DMS53 treated with DMSO at 0.1 percent for 48 hours (cell line): ENCODE measurements around the gene MECR.
A peak's percentile ranks its signal among the peaks of the same experiment; 100 is the strongest.
"Not testable (repeated sequence)": the region's sequence is repeated elsewhere in the genome, so short reads cannot be mapped to it uniquely, and the experiment has no call there.

Experiments
- DNase-seq: peaks from one replicate; lab custom pipeline; 2025; ENCODE audit not compliant: unreplicated experiment; lab: John Stamatoyannopoulos, UW

MECR gene

GRCh38 chr1:29236712-29237128 is 6.0 kb upstream of the MECR start:
- no peak for DNase-seq

DNA sequence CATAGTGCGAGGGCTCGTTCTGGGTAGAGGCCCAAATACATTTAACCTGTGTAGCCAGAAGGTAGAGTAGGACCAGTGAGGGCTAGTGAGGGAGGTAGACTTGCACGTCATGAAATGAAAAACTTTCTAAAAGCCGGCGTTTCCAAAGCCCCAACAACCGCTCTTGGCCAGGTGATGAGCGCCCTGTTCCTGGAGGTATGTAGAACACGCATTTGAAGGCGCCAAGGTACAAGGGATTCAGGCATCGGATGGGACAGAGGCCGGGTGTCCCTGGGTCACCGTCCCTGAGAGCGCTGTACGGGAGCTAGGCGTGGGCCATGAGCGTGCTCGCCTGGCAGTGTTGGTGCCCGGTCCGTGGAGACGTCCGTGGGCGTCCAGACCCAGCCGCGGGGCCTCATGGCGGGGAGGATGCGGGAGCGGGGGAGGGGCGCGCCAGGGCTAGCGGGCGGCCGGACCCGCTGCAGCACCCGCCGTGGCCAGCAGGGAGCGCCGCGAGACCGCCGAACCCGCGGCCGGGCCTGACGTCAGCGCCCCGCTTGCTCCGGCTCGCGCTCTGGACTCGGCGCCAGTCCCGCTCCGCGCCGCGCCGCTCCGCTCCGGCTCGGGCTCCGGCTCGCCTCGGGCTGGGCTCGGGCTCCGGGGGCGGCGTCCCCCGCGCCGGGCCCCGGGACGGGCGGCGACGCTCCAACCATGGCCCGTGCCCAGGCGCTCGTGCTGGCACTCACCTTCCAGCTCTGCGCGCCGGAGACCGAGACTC is 5.4 kb upstream of the MECR start, which contains the start of gene PTPRU:
Gene PTPRU (plus strand): TSS at position 568 of the 757 bp plus-strand sequence. CDS start 123 bp downstream, at position 691.
- DNase-seq, result peak; percentile 55

- DNase-seq, result not testable (repeated sequence)
Measured at GRCh38 chr1:29234881-29235280, 4.1 kb upstream of the MECR start.

- DNase-seq, result no peak
Measured at GRCh38 chr1:29234471-29234870, 3.7 kb upstream of the MECR start.

DNA sequence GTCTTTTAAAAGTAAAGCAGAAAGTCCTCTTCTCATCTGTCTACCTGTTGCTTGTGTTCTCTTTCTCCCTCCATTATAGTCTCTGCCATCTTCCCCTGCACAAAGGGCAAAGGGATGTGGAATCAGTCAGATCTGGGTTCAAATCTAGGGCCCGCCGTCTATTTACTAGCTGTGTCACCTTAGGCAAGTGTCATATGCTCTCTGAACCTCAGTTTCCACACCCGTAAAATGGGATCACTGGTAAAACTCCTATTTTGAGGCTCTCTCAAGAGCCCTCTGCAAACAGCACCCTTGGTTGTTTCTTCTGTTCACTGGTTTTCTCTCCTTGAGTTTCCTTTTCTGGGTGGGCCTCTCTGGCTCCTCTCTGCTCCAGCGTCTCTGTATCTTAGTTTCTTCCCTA is 3.0 kb upstream of the MECR start:
- no peak for DNase-seq

- no peak for DNase-seq
Measured at GRCh38 chr1:29232387-29232786, 1.7 kb upstream of the MECR start.

- no peak for DNase-seq
Measured at GRCh38 chr1:29230204-29230552, 556 bp downstream of the MECR start.

GRCh38 chr1:29227511-29227910 is 3.2 kb downstream of the MECR start:
- no peak for DNase-seq

DNA sequence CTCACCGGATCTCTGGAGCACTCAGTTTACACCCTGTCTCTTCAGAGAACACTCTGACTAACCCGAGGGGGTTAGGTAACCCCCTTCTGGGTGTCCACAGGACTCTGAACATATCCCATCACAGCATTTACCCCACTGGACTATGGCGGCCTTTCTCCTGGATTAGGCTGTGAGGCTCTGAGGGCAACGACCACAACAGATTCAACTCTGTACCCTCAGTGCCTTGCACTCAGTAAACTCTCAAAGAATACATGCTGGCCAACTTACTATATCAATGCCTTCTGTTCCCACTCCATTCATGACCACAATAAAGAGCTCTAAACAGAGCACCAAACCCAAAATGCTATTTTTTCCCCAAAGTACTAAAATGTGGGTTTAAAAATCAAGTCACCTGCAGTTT is 5.4 kb downstream of the MECR start:
- no peak for DNase-seq

GRCh38 chr1:29224356-29224837 is 6.3 kb downstream of the MECR start:
- DNase-seq, result no peak

DNA sequence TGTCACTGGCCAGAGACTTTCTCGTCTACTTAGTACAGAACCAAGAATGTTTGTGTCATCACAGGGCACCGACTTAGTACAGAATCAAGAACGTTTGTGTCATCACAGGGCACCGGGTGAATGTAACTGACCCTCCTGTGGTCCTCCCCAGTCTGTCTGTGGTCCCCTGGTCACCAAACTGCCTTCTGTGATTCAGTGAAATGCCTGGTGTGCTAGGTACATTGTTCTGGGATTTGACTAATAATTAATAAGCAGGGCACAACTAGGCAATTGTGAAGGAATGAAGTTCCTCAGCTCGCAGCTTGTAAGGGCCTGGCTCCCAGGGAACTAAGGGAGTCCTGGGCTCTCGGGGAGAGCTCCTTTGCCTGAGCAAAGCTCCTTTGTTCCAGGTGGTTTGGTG is 7.2 kb downstream of the MECR start:
- DNase-seq, result no peak

DNA sequence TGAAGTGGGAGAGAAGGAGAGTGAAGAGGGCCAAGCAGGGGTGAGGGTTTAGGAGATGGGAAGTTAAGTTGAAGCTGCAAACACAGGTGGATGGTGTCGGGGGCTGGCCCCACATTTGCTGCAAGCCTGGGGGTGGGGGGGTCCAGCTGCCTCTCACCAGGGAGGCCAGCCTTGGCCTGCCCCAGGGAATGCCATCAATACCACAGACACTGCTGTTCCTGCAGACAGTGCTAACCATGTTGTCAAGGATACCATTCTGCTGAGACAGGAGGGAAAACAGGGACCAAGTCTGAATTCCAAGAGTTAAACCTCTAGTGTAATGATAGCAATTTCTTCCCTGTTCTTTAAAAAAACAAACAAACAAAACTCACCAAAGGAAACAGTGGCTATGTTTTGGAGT is 8.0 kb downstream of the MECR start:
- DNase-seq, result no peak

- DNase-seq, result not testable (repeated sequence)
Measured at GRCh38 chr1:29222260-29222659, 8.5 kb downstream of the MECR start.

- DNase-seq, result no peak
Measured at GRCh38 chr1:29221296-29221695, 9.4 kb downstream of the MECR start.

- DNase-seq, result no peak
Measured at GRCh38 chr1:29218223-29218622, 12.5 kb downstream of the MECR start.

DNA sequence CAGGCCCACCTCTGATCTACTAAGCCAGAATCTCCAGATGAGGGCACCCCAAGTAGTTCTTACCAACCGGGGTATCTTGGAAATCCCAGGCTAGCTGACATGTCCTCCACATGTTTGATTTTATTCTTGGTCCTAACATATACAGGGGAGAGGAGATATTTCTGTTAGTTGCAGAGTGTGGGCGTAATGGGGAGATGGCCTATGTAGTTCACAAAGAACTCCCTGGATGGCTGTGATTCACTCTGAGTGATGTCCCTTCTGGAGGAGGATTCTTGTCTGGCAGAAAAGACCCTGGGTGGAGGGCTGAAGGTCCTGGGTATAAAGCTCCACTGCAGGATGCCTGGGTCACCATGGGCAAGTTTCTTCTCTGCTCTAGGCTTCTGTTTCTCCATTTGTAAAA is 13.1 kb downstream of the MECR start:
- no peak for DNase-seq

DNA sequence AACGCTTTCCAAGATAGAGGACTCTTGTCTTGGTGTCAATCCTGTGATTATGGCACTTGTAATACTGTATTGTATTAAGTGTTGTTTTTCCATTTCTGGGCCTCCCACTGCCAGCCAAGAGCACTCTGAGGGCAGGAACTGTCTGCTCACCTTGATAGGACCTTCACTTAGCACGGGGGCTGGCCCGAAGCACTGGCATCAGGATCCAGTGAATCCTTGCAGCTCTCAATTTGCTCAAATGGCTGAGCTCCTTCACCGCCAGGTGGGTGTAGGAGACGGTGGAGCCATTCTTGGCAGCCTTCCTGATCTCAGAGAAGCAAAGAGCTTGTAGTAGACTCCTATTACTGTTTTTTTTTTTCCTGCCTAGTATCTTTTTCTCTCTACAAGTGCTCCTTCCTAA is 17.7 kb downstream of the MECR start:
- no peak for DNase-seq

GRCh38 chr1:29211086-29212030 is 19.4 kb downstream of the MECR start:
- no peak for DNase-seq

- DNase-seq, result no peak
Measured at GRCh38 chr1:29210278-29211085, 20.3 kb downstream of the MECR start.

- no peak for DNase-seq
Measured at GRCh38 chr1:29209173-29209572, 21.6 kb downstream of the MECR start.

DNA sequence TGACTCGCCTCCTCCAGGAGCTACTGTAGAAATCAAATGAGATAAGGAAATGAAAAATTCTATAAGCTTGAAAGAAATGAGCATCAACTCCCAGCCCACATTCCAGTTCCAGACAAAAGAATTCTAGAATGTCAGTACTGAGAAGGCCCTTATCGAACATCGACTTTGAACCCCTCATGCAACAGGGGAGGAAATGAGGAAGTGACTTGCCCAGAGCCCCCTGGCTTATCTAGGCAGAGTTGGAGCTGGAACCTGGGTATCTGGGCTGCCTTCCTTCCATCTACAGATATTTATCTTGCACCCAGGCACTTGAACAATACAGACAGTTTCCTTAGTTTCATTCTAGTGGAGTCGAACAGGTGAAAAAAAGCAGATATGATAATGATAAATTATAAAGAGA is 22.3 kb downstream of the MECR start:
- no peak for DNase-seq
